Left forelimb (tissue), 1 donor: Measurements from ENCODE around the gene SMIM13.

Experiments
- DNase-seq: peaks from one replicate; pipeline ENCODE4 v3.0.0-alpha.2; 2018; ENCODE audit warnings: low spot score

SMIM13 gene

GRCh38 chr6:11153447-11153846 lies 59.8 kb downstream of the SMIM13 start:
- DNase-seq, result no peak

- no peak for DNase-seq
These were observed 62.0 kb downstream of the SMIM13 start for GRCh38 chr6:11155589-11155988.

DNA sequence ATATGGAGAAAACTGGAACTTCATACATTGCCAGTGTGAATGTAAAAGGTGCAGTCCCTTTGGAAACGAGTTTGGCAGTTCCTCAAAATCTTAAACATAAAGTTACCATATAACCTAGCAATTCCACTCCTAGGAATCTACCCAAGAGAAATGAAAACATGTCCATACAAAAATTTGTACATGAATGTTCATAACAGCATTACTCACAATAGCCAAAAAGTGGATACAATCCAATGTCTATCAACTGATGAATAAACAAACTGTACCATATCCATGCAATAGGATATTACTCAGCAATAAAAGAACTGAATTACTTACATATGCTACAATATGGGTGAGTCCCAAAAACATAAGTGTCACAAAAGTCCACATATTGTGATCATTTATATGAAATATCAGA lies 66.6 kb downstream of the SMIM13 start:
- no peak for DNase-seq

DNA sequence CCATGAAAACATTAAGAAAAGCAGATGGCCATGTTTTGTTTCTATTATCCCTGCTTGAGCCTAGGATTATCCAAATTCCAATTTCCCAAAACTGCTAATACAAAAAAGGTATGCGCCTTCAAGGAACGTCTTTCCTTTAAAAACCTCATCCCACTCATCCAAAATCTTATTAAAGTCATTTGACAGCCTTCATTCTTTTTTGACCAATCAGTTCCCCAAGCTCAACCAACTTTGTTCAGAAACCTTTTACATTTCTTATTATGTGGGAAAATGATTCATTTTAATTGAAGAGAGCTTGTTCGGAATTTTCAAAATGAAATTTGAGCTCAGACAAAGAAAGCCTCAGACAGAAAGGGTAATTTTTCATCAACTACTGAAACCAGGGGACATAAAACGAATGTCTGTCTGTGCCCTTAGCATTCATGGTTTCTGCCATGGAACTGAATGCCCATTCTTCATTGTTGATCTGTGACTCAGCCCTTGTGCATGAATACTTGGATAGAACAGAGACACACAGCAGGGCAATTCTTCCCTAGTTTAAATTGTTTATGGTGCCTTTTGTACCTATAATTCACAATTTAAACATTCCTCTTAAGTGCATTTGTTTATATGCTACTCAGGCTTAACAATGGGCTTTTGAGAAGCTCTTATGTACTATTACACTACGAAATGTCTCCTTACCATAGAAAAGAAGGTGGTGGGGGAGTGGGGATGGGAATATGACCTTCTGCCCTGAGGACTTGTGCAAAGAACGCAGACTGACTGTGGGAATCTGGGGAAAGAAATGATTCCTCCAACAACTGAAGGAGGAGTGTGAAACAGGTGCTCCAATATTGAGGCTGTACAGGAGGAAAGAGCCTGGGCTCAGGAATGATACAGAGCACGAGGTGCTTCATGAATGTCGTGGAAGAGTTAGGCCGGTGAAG lies 67.7 kb downstream of the SMIM13 start:
- no peak for DNase-seq

- DNase-seq, result no peak
These were observed 68.6 kb downstream of the SMIM13 start for GRCh38 chr6:11162262-11162661.

- DNase-seq, result no peak
These were observed 70.3 kb downstream of the SMIM13 start for GRCh38 chr6:11163932-11164331.

GRCh38 chr6:11164717-11165646 lies 71.3 kb downstream of the SMIM13 start:
- no peak for DNase-seq

DNA sequence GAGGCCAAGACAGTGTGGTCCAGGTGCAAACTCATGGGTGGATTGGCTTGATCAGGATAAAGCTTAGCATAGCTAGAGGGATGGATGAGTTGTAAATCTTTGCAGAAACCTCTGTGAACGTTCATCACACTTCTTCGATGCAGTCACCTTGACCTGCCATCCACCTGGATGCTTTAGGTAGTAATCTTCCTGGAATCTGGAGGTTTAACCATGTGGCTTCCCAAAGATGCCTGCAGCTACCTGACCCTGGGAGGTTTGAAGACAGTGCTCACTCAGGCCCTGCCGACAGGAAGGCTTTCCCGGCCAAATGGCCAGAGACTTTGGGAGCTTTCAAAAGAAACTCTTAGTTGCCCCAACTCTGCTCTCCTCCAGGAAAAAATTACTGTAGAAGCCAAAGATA lies 73.3 kb downstream of the SMIM13 start:
- no peak for DNase-seq

DNA sequence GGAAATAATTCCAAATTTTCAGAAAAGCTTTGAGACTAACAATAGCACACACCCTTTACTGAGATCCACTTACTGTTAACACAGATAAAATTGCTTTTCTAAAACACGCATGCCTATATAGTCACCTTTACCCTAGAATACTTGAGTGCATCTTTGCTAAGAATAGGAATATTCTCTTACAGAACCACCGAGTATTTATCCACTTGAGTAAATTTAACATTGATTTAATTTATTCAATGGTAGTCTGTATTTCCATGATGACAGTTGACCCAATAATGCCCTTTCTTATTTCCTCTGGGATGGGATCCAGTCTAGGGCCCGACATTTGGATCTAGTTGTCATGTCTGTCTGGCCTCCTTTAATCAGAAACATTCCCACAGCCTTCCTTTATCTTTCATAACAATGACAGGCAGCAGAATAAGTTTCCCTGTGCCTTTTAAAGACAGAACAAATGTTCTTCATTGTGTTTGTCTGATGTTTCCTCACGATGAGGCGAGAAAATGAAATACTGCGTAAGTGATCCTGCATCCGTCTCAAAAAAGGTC lies 74.5 kb downstream of the SMIM13 start:
- no peak for DNase-seq

GRCh38 chr6:11171952-11172351 lies 78.3 kb downstream of the SMIM13 start:
- DNase-seq, result no peak

DNA sequence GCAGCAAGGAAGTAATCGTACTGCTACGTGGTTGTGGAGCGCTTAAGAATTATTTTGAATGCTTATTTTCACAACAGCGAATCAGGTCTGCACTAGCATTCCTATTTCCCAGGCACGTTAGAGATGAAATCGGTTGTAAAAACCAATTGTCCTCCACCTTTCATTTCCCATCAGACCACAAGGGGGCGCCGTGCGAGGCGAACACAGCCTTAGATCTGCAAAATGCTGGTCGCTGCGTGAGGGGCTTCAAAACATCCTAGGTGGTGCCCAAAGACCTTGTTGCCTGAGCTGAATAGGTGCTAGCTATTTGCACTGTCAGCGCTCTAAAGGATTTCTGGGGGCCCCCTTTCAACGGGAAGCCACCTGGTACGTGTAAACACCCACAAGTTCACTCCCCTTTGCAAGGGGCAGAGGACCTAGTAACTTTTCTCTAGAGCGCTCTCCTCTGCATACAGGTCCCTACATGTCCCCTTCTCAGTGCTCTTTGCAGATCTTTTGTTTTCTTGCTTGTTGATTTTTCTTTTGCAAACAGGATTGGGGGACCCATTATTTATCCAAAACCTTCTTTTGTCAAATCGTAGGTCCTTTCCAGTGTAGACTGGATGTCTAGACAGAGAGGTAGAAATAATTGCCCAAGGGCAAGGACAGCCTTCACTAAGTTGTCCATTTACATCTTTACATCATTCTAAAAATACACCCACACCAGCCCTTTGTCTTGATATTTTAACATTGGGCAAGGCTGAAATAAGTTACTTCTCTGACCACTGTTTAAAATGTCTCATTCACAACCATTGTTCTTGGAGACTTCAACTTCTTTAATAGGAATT lies 79.1 kb downstream of the SMIM13 start:
- DNase-seq, result no peak

DNA sequence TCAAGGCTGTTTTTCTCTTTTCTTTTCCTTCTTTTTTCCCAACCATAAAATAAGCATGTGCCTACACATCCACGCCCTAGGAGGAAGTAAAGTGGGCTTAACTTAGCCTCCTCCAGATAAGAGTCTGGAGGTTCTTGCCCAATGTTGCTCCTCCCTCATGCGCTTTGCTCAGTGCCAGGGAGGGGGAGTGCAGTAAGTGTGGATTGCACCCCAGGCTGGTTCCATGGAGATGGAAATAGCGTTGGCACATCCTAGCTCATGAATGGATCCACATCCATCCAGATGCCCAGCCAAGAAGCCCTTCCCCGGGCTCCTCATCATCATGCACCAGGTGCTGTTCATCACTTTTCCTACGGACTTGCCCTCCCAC lies 80.6 kb downstream of the SMIM13 start:
- no peak for DNase-seq

GRCh38 chr6:11177271-11177670 lies 83.6 kb downstream of the SMIM13 start:
- no peak for DNase-seq

DNA sequence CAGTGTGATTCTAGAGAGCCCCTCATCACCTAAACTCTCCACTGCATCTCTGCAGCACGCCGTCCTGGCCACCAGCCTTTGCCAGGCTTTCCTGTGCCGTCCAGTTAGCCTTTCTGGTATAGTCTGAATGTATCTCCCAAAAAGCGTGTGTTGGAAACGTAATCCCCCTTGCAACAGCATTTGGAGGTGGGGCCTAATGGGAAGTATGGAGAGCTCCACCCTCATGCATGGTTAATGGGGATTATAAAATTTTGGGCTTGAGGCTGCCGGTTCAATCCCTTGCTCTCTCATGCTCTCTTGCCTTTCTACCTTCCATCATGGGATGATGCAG lies 85.4 kb downstream of the SMIM13 start:
- no peak for DNase-seq

GRCh38 chr6:11179419-11180202 lies 86.0 kb downstream of the SMIM13 start:
- no peak for DNase-seq

- no peak for DNase-seq
These were observed 88.0 kb downstream of the SMIM13 start for GRCh38 chr6:11181478-11182136.

DNA sequence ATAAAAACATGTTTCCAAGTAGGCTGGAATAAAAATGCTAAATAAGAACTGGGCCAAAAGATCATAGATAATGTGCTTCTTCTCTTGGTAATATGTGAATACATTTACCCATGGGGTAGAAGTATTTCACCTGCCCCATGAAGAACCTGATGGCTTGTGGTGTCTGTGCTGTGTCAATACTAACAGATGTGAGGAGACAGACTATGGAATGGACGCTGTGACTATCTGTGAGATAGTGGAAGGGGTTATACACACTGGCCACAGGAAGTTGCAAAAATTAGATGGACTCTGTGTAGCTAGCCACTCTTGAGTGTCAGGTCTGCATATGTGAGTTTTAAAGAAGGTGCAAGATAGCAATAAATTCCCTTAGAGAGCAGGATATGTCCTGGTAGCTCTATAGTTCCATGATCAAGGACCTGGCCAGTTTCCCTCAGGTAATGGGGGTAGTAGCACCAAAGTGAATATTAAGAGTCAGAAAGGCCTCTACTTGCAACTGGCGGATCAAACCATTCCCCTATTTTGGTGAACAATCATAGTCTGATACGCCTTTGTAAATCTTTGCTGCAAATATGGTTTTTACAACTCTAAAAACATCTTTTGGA lies 90.2 kb downstream of the SMIM13 start:
- no peak for DNase-seq

DNA sequence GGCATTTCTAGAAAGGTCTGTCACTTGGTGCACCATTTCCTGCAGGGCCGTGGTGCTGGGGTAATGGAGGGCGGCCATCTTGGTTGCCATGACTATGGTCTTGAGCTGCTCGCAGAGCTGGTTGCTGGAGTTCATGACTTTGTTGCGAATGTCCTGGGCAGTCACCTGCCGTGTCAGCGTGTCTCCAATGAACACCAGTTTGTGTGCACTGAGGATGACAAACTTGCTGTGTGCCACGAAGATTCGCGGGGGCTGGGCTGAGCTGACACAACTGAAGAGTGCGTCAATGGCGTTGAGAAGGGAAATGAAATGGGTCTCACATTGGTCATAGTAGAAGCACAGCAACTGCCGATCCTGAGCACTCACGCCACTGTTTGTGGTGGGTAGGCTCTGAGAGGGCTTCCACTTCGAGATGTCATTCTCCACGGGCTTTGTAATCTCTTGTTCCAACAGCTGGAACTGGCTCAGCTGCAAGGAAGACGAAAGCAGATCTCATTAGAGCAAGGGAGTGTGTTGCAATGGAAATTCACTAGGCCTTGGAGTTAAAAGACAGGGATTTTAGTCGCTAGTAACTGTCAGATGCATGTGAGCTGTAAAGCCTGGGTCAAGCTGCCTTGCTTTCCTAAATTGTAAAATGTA lies 91.7 kb downstream of the SMIM13 start:
- no peak for DNase-seq

- no peak for DNase-seq
These were observed 93.7 kb downstream of the SMIM13 start for GRCh38 chr6:11187301-11187700.
